Measurements from ENCODE around the gene PXMP2.
"Not testable (repeated sequence)": the region's sequence is repeated elsewhere in the genome, so short reads cannot be mapped to it uniquely, and the experiment has no call there.

The PXMP2 gene

GRCh38 chr12:132694888-132695287 is 7.5 kb downstream of the PXMP2 start:
- not testable (repeated sequence) for H3K4me1 Mint-ChIP-seq; ATAC-seq (ENCODE audit: low read depth); H3K4me3 Mint-ChIP-seq; DNase-seq (ENCODE audit: low spot score in 2 of 2); H3K27ac Mint-ChIP-seq; H3K27me3 Mint-ChIP-seq; H3K36me3 Mint-ChIP-seq; H3K9me3 Mint-ChIP-seq

- no peak overlapping the region for H3K4me3 Mint-ChIP-seq
- ATAC-seq (ENCODE audit: low read depth) = no peak
These were observed 8.0 kb downstream of the PXMP2 start for GRCh38 chr12:132695431-132695830.

GRCh38 chr12:132698341-132698740 is 11.0 kb downstream of the PXMP2 start:
- ATAC-seq (ENCODE audit: low read depth) (no peak), DNase-seq (ENCODE audit: low spot score in 2 of 2) (no peak)
- H3K4me3 Mint-ChIP-seq = no peak overlapping the region
- no peaks in the 10 kb centered on the region for H3K9me3 Mint-ChIP-seq
- peaks cover 8% of the 10 kb centered on the region for H3K4me1 Mint-ChIP-seq
- H3K36me3 Mint-ChIP-seq = peaks cover 7% of the 10 kb centered on the region
- no peak overlapping the region for H3K27ac Mint-ChIP-seq
- no peaks in the 10 kb centered on the region for H3K27me3 Mint-ChIP-seq

More at GRCh38 chr12:132695431-132695830, 8.0 kb downstream of the PXMP2 start:
- Mint-ChIP-seq H3K9me3 (no peaks in the 10 kb centered on the region), H3K27ac (no peak overlapping the region), H3K27me3 (no peaks in the 10 kb centered on the region), H3K36me3 (peaks cover 1% of the 10 kb centered on the region), H3K4me1 (peaks cover 3% of the 10 kb centered on the region)
- DNase-seq (ENCODE audit: low spot score in 2 of 2) = no peak

GRCh38 chr12:132700212-132700822 is 12.9 kb downstream of the PXMP2 start:
- Mint-ChIP-seq H3K9me3 (no peaks in the 10 kb centered on the region), H3K4me3 (no peak overlapping the region), H3K27me3 (no peaks in the 10 kb centered on the region), H3K36me3 (peaks cover 21% of the 10 kb centered on the region), H3K4me1 (peaks cover 9% of the 10 kb centered on the region), H3K27ac (peak overlapping the region; percentile 10)
- no peak for DNase-seq (ENCODE audit: low spot score in 2 of 2)
- ATAC-seq (ENCODE audit: low read depth) = no peak

- Mint-ChIP-seq H3K9me3 (peaks cover 4% of the 10 kb centered on the region), H3K27ac (no peak overlapping the region), H3K36me3 (peaks cover 25% of the 10 kb centered on the region), H3K27me3 (no peaks in the 10 kb centered on the region), H3K4me1 (peaks cover 9% of the 10 kb centered on the region), H3K4me3 (no peak overlapping the region)
- DNase-seq (ENCODE audit: low spot score in 2 of 2) (no peak), ATAC-seq (ENCODE audit: low read depth) (no peak)
These were observed 15.3 kb downstream of the PXMP2 start for GRCh38 chr12:132702640-132703039.

GRCh38 chr12:132703641-132704040 is 16.3 kb downstream of the PXMP2 start:
- no peak for DNase-seq (ENCODE audit: low spot score in 2 of 2)
- H3K27me3 Mint-ChIP-seq = no peaks in the 10 kb centered on the region
- H3K36me3 Mint-ChIP-seq = peaks cover 29% of the 10 kb centered on the region
- no peak overlapping the region for H3K4me3 Mint-ChIP-seq
- H3K9me3 Mint-ChIP-seq = peaks cover 9% of the 10 kb centered on the region
- peaks cover 9% of the 10 kb centered on the region for H3K4me1 Mint-ChIP-seq
- peak overlapping the region; percentile 23 for H3K27ac Mint-ChIP-seq
- no peak for ATAC-seq (ENCODE audit: low read depth)

GRCh38 chr12:132707241-132707640 is 19.9 kb downstream of the PXMP2 start:
- Mint-ChIP-seq H3K27me3 (no peaks in the 10 kb centered on the region), H3K9me3 (peaks cover 9% of the 10 kb centered on the region), H3K27ac (no peak overlapping the region), H3K36me3 (peaks cover 28% of the 10 kb centered on the region), H3K4me1 (peaks cover 8% of the 10 kb centered on the region), H3K4me3 (no peak overlapping the region)
- DNase-seq (ENCODE audit: low spot score in 2 of 2) (no peak), ATAC-seq (ENCODE audit: low read depth) (no peak)

- Mint-ChIP-seq H3K27me3 (no peaks in the 10 kb centered on the region), H3K36me3 (peaks cover 25% of the 10 kb centered on the region), H3K27ac (peak overlapping the region; percentile 71), H3K9me3 (peaks cover 9% of the 10 kb centered on the region), H3K4me1 (peaks cover 9% of the 10 kb centered on the region), H3K4me3 (no peak overlapping the region)
- no peak for ATAC-seq (ENCODE audit: low read depth)
- no peak for DNase-seq (ENCODE audit: low spot score in 2 of 2)
These were observed 20.8 kb downstream of the PXMP2 start for GRCh38 chr12:132708150-132708549.

- Mint-ChIP-seq H3K9me3 (peaks cover 9% of the 10 kb centered on the region), H3K36me3 (peaks cover 11% of the 10 kb centered on the region), H3K27me3 (no peaks in the 10 kb centered on the region), H3K4me3 (peak overlapping the region; percentile 95), H3K4me1 (peaks cover 13% of the 10 kb centered on the region), H3K27ac (peak overlapping the region; percentile 98)
- ATAC-seq (ENCODE audit: low read depth) (no peak), DNase-seq (ENCODE audit: low spot score in 2 of 2) (peak in 1 of 2 donors; percentile 49)
These were observed 22.6 kb downstream of the PXMP2 start for GRCh38 chr12:132710043-132710404.

GRCh38 chr12:132710405-132711079 is 23.2 kb downstream of the PXMP2 start, which contains the start of gene PGAM5:
Gene PGAM5 (plus strand): TSS chr12:132710842. CDS start chr12:132710877, 35 bp downstream.
- Mint-ChIP-seq H3K36me3 (peaks cover 10% of the 10 kb centered on the region), H3K27ac (peak within 1 kb of the TSS; percentile 98), H3K27me3 (no peaks in the 10 kb centered on the region), H3K4me1 (peaks cover 13% of the 10 kb centered on the region), H3K9me3 (peaks cover 9% of the 10 kb centered on the region), H3K4me3 (peak within 1 kb of the TSS; percentile 95)
- ATAC-seq (ENCODE audit: low read depth) (peak; percentile 95), DNase-seq (ENCODE audit: low spot score in 2 of 2) (peak; percentile 90 to 93)

GRCh38 chr12:132711080-132711843 is 23.9 kb downstream of the PXMP2 start:
- DNase-seq (ENCODE audit: low spot score in 2 of 2) = peak in 1 of 2 donors; percentile 41
- ATAC-seq (ENCODE audit: low read depth) = no peak

GRCh38 chr12:132713123-132713522 is 25.7 kb downstream of the PXMP2 start:
- DNase-seq (ENCODE audit: low spot score in 2 of 2) (no peak), ATAC-seq (ENCODE audit: low read depth) (no peak)
- peaks cover 13% of the 10 kb centered on the region for H3K4me1 Mint-ChIP-seq
- H3K27ac Mint-ChIP-seq = no peak overlapping the region
- H3K4me3 Mint-ChIP-seq = no peak overlapping the region
- no peaks in the 10 kb centered on the region for H3K27me3 Mint-ChIP-seq
- peaks cover 8% of the 10 kb centered on the region for H3K36me3 Mint-ChIP-seq
- peaks cover 3% of the 10 kb centered on the region for H3K9me3 Mint-ChIP-seq

More at GRCh38 chr12:132711080-132711843, 23.9 kb downstream of the PXMP2 start:
- Mint-ChIP-seq H3K4me1 (peaks cover 13% of the 10 kb centered on the region), H3K27ac (no peak overlapping the region), H3K4me3 (peak overlapping the region; percentile 95), H3K9me3 (peaks cover 9% of the 10 kb centered on the region), H3K36me3 (peaks cover 10% of the 10 kb centered on the region), H3K27me3 (no peaks in the 10 kb centered on the region)

- ATAC-seq (ENCODE audit: low read depth) (no peak), DNase-seq (ENCODE audit: low spot score in 2 of 2) (no peak)
- Mint-ChIP-seq H3K9me3 (no peaks in the 10 kb centered on the region), H3K4me1 (peaks cover 10% of the 10 kb centered on the region), H3K36me3 (peaks cover 18% of the 10 kb centered on the region), H3K27ac (no peak overlapping the region), H3K4me3 (no peak overlapping the region), H3K27me3 (no peaks in the 10 kb centered on the region)
These were observed 28.5 kb downstream of the PXMP2 start for GRCh38 chr12:132715874-132716273.

- DNase-seq (ENCODE audit: low spot score in 2 of 2) (no peak), ATAC-seq (ENCODE audit: low read depth) (no peak)
- no peaks in the 10 kb centered on the region for H3K27me3 Mint-ChIP-seq
- H3K27ac Mint-ChIP-seq = no peak overlapping the region
- no peak overlapping the region for H3K4me3 Mint-ChIP-seq
- H3K9me3 Mint-ChIP-seq = no peaks in the 10 kb centered on the region
- peaks cover 18% of the 10 kb centered on the region for H3K36me3 Mint-ChIP-seq
- H3K4me1 Mint-ChIP-seq = peaks cover 10% of the 10 kb centered on the region
These were observed 29.0 kb downstream of the PXMP2 start for GRCh38 chr12:132716356-132716755.

All from memory B cell (primary cell).